MM.1S (cell line): Measurements from ENCODE around the gene RELN.

Experiments
- DNase-seq: peaks from one replicate; pipeline ENCODE4 v3.0.0-alpha.2; 2015
- H2AFZ ChIP-seq: fragments of 300-600 bp; sonication (generic); 2 replicates; pipeline ENCODE4 v1.6.0; 2016; ENCODE audit warnings: antibody characterized with exemption, low read length
- H3F3A ChIP-seq: fragments of 300-600 bp; sonication (generic); 2 replicates; pipeline ENCODE4 v1.6.1; 2016; ENCODE audit warnings: mild to moderate bottlenecking, antibody characterized with exemption, low read length, moderate library complexity, mixed read lengths; ENCODE audit not compliant: insufficient read depth
- H3K27ac ChIP-seq: fragments of 300-600 bp; sonication (generic); 2 replicates; pipeline ENCODE4 v1.5.1; 2016; ENCODE audit warnings: mild to moderate bottlenecking, low read length
- H3K27me3 ChIP-seq: fragments of 300-600 bp; sonication (generic); replicated peaks from 2 replicates; pipeline ENCODE4 v1.6.0; 2016; ENCODE audit warnings: low read length; ENCODE audit not compliant: insufficient read depth
- H3K36me3 ChIP-seq: fragments of 300-600 bp; sonication (generic); replicated peaks from 2 replicates; pipeline ENCODE4 v1.6.1; 2016; ENCODE audit warnings: mild to moderate bottlenecking, low read length, mixed read lengths; ENCODE audit not compliant: insufficient read depth
- H3K4me1 ChIP-seq: fragments of 300-600 bp; sonication (generic); 2 replicates; pipeline ENCODE4 v1.6.1; 2016; ENCODE audit warnings: low read length, mixed read lengths
- H3K4me2 ChIP-seq: fragments of 300-600 bp; sonication (generic); 2 replicates; pipeline ENCODE4 v1.6.0; 2016; ENCODE audit warnings: low read depth, low read length
- H3K4me3 ChIP-seq: fragments of 300-600 bp; sonication (generic); 2 replicates; pipeline ENCODE4 v1.5.1; 2016; ENCODE audit warnings: low read length, mixed read lengths
- H3K79me2 ChIP-seq: fragments of 300-600 bp; sonication (generic); 2 replicates; pipeline ENCODE4 v1.6.1; 2016; ENCODE audit warnings: mixed run types, low read length, mixed read lengths
- H3K9ac ChIP-seq: fragments of 300-600 bp; sonication (generic); 2 replicates; pipeline ENCODE4 v1.6.1; 2016; ENCODE audit warnings: low read length, mixed read lengths
- H3K9me2 ChIP-seq: fragments of 300-600 bp; sonication (generic); replicated peaks from 2 replicates; pipeline ENCODE4 v1.6.1; 2016; ENCODE audit warnings: mild to moderate bottlenecking, low read length, mixed read lengths; ENCODE audit not compliant: insufficient read depth
- H3K9me3 ChIP-seq: fragments of 300-600 bp; sonication (generic); replicated peaks from 2 replicates; pipeline ENCODE4 v1.6.1; 2016; ENCODE audit warnings: mild to moderate bottlenecking, low read length, mixed read lengths; ENCODE audit not compliant: insufficient read depth
- H4K20me1 ChIP-seq: fragments of 300-600 bp; sonication (generic); 2 replicates; pipeline ENCODE4 v1.6.1; 2016; ENCODE audit warnings: mild to moderate bottlenecking, low read length, moderate library complexity, mixed read lengths; ENCODE audit not compliant: insufficient read depth
- EZH2 ChIP-seq: fragments of 300-600 bp; sonication (generic); optimal IDR thresholded peaks from 2 replicates; pipeline ENCODE3; 2017; ENCODE audit warnings: low read depth, mild to moderate bottlenecking, antibody characterized with exemption, low read length, mixed read lengths
- EZH2phosphoT487 ChIP-seq: fragments of 300-600 bp; sonication (generic); IDR thresholded peaks from 2 replicates; pipeline ENCODE4 v1.6.1; 2018; ENCODE audit warnings: antibody characterized with exemption, low read length
- TF ChIP-seq, protein P1 (sequence below): fragments of 300-600 bp; sonication (generic); IDR thresholded peaks from 2 replicates; pipeline ENCODE4 v1.5.1; 2016; ENCODE audit warnings: antibody characterized with exemption, low read length, mixed read lengths

Gene RELN

DNA sequence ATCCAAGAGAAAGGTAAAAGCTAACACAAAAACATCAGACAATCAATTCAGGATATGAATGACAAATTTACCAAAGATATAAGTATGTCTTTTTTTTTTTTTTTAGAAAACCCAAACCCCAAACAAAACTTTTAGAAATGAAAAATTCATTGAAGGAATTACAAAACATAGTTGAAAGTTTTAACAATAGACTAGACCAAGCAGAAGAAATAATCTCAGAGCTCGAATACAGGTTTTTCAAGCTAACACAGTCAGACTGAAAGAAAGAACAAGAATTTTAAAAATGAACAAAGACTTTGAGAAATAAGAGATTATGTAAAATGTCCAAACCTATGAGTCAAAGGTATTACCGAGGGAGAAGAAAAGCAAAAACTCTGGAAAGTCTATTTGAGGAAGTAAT, 345.1 kb downstream of the RELN start:
- no peak overlapping the region for H3K4me3 ChIP-seq
- DNase-seq = no peak
- H2AFZ ChIP-seq = no peak overlapping the region
- no peaks in the 10 kb centered on the region for H4K20me1 ChIP-seq
- no peak overlapping the region for H3K27ac ChIP-seq
- no peak overlapping the region for H3K4me2 ChIP-seq
- H3K9me2 ChIP-seq = no peaks in the 10 kb centered on the region
- no peaks in the 10 kb centered on the region for H3K79me2 ChIP-seq
- H3K36me3 ChIP-seq = no peaks in the 10 kb centered on the region
- H3K9me3 ChIP-seq = no peaks in the 10 kb centered on the region
- H3F3A ChIP-seq = no peaks in the 10 kb centered on the region
- H3K4me1 ChIP-seq = no peaks in the 10 kb centered on the region
- no peak overlapping the region for H3K9ac ChIP-seq
- no peaks in the 10 kb centered on the region for H3K27me3 ChIP-seq
- TF ChIP-seq EZH2phosphoT487 = no peak
- TF ChIP-seq EZH2 = no peak
- TF ChIP-seq, protein P1, sequence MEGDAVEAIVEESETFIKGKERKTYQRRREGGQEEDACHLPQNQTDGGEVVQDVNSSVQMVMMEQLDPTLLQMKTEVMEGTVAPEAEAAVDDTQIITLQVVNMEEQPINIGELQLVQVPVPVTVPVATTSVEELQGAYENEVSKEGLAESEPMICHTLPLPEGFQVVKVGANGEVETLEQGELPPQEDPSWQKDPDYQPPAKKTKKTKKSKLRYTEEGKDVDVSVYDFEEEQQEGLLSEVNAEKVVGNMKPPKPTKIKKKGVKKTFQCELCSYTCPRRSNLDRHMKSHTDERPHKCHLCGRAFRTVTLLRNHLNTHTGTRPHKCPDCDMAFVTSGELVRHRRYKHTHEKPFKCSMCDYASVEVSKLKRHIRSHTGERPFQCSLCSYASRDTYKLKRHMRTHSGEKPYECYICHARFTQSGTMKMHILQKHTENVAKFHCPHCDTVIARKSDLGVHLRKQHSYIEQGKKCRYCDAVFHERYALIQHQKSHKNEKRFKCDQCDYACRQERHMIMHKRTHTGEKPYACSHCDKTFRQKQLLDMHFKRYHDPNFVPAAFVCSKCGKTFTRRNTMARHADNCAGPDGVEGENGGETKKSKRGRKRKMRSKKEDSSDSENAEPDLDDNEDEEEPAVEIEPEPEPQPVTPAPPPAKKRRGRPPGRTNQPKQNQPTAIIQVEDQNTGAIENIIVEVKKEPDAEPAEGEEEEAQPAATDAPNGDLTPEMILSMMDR = no peak

DNA sequence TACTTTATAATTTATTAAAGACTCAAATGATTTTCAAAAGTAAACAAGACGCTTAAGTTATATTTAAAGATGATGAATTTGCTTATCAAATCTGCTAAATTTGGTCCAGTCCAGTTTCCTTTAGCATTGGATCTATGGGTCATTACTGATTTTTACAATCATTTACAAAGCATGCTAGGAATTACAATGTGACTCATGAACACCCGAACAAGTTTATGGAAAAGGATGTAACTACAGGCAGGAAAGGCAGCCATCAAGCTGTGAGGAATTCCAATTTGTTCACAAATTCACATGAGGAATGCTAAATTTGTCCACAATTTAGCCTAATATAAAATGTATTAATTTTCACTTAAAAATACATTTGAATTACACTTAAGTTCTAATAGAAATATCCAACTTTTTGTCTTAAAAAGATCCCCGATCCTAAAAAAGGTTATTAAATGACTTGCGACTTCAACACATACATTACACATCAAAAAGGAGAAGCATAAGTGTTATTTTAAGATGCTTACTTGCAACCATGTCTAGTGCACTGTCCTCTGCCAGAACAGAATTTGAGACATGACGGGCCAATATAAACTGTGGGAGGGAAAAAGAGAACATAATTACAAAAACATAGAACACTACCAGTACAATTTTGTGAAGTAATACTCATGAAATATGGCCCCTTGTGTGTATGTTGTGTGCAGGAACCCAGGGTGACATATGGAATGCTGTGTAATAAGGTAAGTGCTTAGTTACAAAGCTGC, 349.3 kb downstream of the RELN start:
- H4K20me1 ChIP-seq = no peaks in the 10 kb centered on the region
- H3K36me3 ChIP-seq = no peaks in the 10 kb centered on the region
- DNase-seq = no peak
- H3K27ac ChIP-seq = no peak overlapping the region
- no peaks in the 10 kb centered on the region for H3F3A ChIP-seq
- H3K4me1 ChIP-seq = no peaks in the 10 kb centered on the region
- H3K9ac ChIP-seq = no peak overlapping the region
- H3K4me2 ChIP-seq = no peak overlapping the region
- H3K4me3 ChIP-seq = no peak overlapping the region
- no peaks in the 10 kb centered on the region for H3K9me2 ChIP-seq
- TF ChIP-seq EZH2phosphoT487 (no peak), EZH2 (no peak)
- TF ChIP-seq, protein P1 = no peak
- H3K9me3 ChIP-seq = no peaks in the 10 kb centered on the region
- H3K27me3 ChIP-seq = no peaks in the 10 kb centered on the region
- no peaks in the 10 kb centered on the region for H3K79me2 ChIP-seq
- no peak overlapping the region for H2AFZ ChIP-seq

DNA sequence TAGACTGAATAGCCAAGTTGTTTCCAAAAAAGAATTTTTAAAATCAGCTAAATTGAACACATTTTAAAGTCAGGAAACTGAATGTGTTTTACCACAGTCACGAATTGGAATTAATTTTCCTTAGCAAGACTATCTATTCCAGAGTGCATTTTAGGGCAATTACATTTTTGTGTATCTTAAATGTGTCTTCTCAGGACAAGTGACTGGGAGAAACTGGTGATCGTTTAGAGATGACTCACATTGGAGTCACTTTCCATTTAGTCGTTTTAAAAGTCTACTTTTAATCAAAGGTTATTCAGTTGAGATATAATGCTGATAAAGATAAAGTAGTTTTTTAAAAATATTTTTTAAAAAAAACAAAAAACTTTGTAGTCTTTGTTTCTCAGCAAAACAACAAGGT, 351.7 kb downstream of the RELN start:
- H3K9me3 ChIP-seq = no peaks in the 10 kb centered on the region

More for the DNA sequence above, 351.7 kb downstream of the RELN start:
- no peak overlapping the region for H3K9ac ChIP-seq
- no peak for TF ChIP-seq EZH2phosphoT487
- TF ChIP-seq, protein P1 = no peak
- TF ChIP-seq EZH2 = no peak
- H2AFZ ChIP-seq = no peak overlapping the region
- DNase-seq = no peak
- H3K4me2 ChIP-seq = no peak overlapping the region
- no peaks in the 10 kb centered on the region for H4K20me1 ChIP-seq
- no peaks in the 10 kb centered on the region for H3K9me2 ChIP-seq
- H3F3A ChIP-seq = no peaks in the 10 kb centered on the region
- no peak overlapping the region for H3K27ac ChIP-seq
- H3K79me2 ChIP-seq = no peaks in the 10 kb centered on the region
- no peak overlapping the region for H3K4me3 ChIP-seq
- no peaks in the 10 kb centered on the region for H3K4me1 ChIP-seq
- H3K36me3 ChIP-seq = no peaks in the 10 kb centered on the region
- H3K27me3 ChIP-seq = no peaks in the 10 kb centered on the region
